ENCODE measurements around the gene LMBRD2. TPM values are rescaled to one million over a fixed set of nuclear protein-coding genes. Genes with fewer than 3 reads are reported as not detected.

The LMBRD2 gene
- total and polyA plus RNA-seq, 2 of the 8 experiments (the other 6 are each of a cell fraction or from before 2014, with no cell fraction given), result 1.1 to 4.1 TPM

GRCh38 chr5:36138900-36139683, 12.6 kb downstream of the LMBRD2 start:
- no peak overlapping the region for H3K4me2 ChIP-seq (ENCODE audit: insufficient read depth in 1 of 2, low read depth in 2 of 2, low read length in 2 of 2)
- H2BK5ac ChIP-seq (ENCODE audit: low read depth, low read length), result no peak overlapping the region
- no peaks in the 10 kb centered on the region for H3K23me2 ChIP-seq (ENCODE audit: low read depth, low read length)
- no peak overlapping the region for H2BK12ac ChIP-seq (ENCODE audit: low read depth, low read length)
- ChIA-PET CTCF (ENCODE audit: partially characterized antibody) (interaction anchor here (0.8 to 2.7 kb wide), 5 partner anchors 12 to 289 kb away, joined by 3 to 14 read pairs (median 3); partner anchors contain the start of genes LMBRD2 and SKP2), POLR2A (ENCODE audit: partially characterized antibody) (interaction anchor here (1.4 to 2.5 kb wide), 2 partner anchors 12 to 14 kb away, joined by 4 to 13 read pairs; partner anchors contain the start of genes LMBRD2 and SKP2)
- no peak overlapping the region for H2BK20ac ChIP-seq (ENCODE audit: low read length)
- no peak overlapping the region for H3K18ac ChIP-seq (ENCODE audit: extremely low read depth, low read length)
- no peak overlapping the region for H2AK5ac ChIP-seq (ENCODE audit: low read depth, low read length)
- H2BK120ac ChIP-seq (replicated peaks; ENCODE audit: low read depth, low read length), result no peak overlapping the region
- H3K27me3 ChIP-seq (replicated peaks in 1 of 4; ENCODE audit: control insufficient read depth in 3 of 4, extremely low read depth in 1 of 4, insufficient read depth in 3 of 4, low read length in 3 of 4), result no peaks in the 10 kb centered on the region
- H4K91ac ChIP-seq (replicated peaks; ENCODE audit: insufficient read length, low read length), result no peak overlapping the region
- H4K20me1 ChIP-seq (replicated peaks in 1 of 2; ENCODE audit: control insufficient read depth in 1 of 2, insufficient read depth in 2 of 2, low read length in 2 of 2), result peaks cover 0 to 1% of the 10 kb centered on the region in 2 experiments
- H3K36me3 ChIP-seq (ENCODE audit: control insufficient read depth in 2 of 4, insufficient read depth in 4 of 4, low read length in 3 of 4), result no peaks in the 10 kb centered on the region
- H3K56ac ChIP-seq (replicated peaks; ENCODE audit: insufficient read length, low read depth, low read length), result no peak overlapping the region
- H2BK15ac ChIP-seq (ENCODE audit: low read length), result no peak overlapping the region
- H3K9ac ChIP-seq (replicated peaks in 1 of 4; ENCODE audit: extremely low read depth in 1 of 4, low read depth in 3 of 4, low read length in 3 of 4), result no peak overlapping the region
- H2AFZ ChIP-seq (ENCODE audit: low read length), result no peak overlapping the region
- H3K23ac ChIP-seq (ENCODE audit: insufficient read length), result no peak overlapping the region
- 88% methylated on average over 7 of the region's 7 CpGs; no CpG with 5 or more reads in 1 of the 2 experiments for WGBS, 2 experiments (ENCODE audit: extremely low coverage in 1 of 2, insufficient coverage in 1 of 2, insufficient read length in 1 of 2, insufficient replicate concordance in 2 of 2, low coverage in 1 of 2, low lambda C conversion rate in 2 of 2, missing lambda C conversion rate in 1 of 2)
- no peaks in the 10 kb centered on the region for H3K79me2 ChIP-seq (ENCODE audit: control insufficient read depth in 1 of 2, insufficient read depth in 2 of 2, low read length in 2 of 2)
- no peaks in the 10 kb centered on the region for H3K4me1 ChIP-seq (replicated peaks in 1 of 4; ENCODE audit: control insufficient read depth in 3 of 4, insufficient read depth in 4 of 4, low read length in 3 of 4)
- H3K14ac ChIP-seq (ENCODE audit: insufficient read length), result no peak overlapping the region
- no peak overlapping the region for H4K8ac ChIP-seq (ENCODE audit: extremely low read depth, insufficient read depth, low read length)
- no peaks in the 10 kb centered on the region for H3K79me1 ChIP-seq (ENCODE audit: low read depth, low read length)
- no peak overlapping the region for H3K4me3 ChIP-seq (ENCODE audit: extremely low read depth in 1 of 4, insufficient read depth in 2 of 4, low read depth in 3 of 4, low read length in 4 of 4)
- no peak overlapping the region for H3K27ac ChIP-seq (ENCODE audit: low read depth, low read length)
- DNase-seq (ENCODE audit: low read depth in 1 of 2, low spot score in 2 of 2), result no peak
- no peak for FAIRE-seq
- TF ChIP-seq RXRA (IDR thresholded peaks at IDR 0.05; ENCODE audit: insufficient read depth, low read depth, low read length), result no peak
- no peak for TF ChIP-seq CBX5 (IDR thresholded peaks at IDR 0.05; ENCODE audit: low read depth, low read length)
- no peak for TF ChIP-seq FOSL1 (IDR thresholded peaks at IDR 0.05; ENCODE audit: insufficient read depth, low read depth, low read length)
- no peak for TF ChIP-seq TAF7 (optimal IDR thresholded peaks at IDR 0.05; ENCODE audit: borderline replicate concordance, low read depth, low read length)
- TF ChIP-seq HDAC6 (IDR thresholded peaks at IDR 0.05; ENCODE audit: low read depth, low read length), result no peak
- TF ChIP-seq SRF (IDR thresholded peaks at IDR 0.05; ENCODE audit: low read depth, low read length), result no peak
- no peak for TF ChIP-seq JUN (IDR thresholded peaks at IDR 0.05; ENCODE audit: low read depth, low read length)
- H3K4ac ChIP-seq (replicated peaks; ENCODE audit: insufficient read length, low read depth, low read length), result no peak overlapping the region
- H4K5ac ChIP-seq (ENCODE audit: insufficient read length, low read depth, low read length), result no peak overlapping the region
- H3K9me3 ChIP-seq (ENCODE audit: insufficient read depth in 2 of 2, low read depth in 1 of 2, low read length in 1 of 2), result no peaks in the 10 kb centered on the region

Measured in H1 (cell line).